ENCODE measurements around the gene KIF20A.

KIF20A gene

GRCh38 chr5:138170299-138170698, 8.6 kb upstream of the KIF20A start:
- no peak for TF ChIP-seq CTCF (IDR thresholded peaks at IDR 0.05; ENCODE audit: low read depth, low read length)
- DNase-seq (ENCODE audit: extremely low read depth, low read depth), result no peak

GRCh38 chr5:138177941-138178515, 884 bp upstream of the KIF20A start:
- no peak for DNase-seq (ENCODE audit: extremely low read depth, low read depth)
- TF ChIP-seq CTCF (IDR thresholded peaks at IDR 0.05; ENCODE audit: low read depth, low read length), result no peak

DNA sequence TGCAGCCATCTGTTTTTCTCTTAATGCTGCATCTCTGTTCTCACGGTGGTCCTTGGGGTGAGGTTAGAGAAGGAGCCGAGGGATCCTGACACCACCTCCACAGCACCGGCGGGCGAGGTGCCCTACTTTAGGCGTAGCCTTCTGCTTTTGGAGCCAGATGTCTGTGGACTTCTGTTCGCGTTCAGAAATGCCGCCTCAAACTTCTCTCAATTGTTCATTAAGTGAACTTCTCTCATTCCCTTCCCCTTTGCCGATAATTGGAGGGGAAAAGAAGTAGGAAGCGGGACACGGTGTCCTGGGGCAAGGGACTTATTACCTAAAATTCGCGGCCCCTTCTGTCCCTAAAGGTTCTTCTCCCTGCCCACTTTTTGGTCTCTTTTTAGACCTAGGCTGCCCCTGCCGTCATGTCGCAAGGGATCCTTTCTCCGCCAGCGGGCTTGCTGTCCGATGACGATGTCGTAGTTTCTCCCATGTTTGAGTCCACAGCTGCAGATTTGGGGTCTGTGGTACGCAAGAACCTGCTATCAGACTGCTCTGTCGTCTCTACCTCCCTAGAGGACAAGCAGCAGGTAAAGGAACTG, 455 bp downstream of the KIF20A start:
- DNase-seq (ENCODE audit: extremely low read depth, low read depth), result no peak
- TF ChIP-seq CTCF (IDR thresholded peaks at IDR 0.05; ENCODE audit: low read depth, low read length), result no peak

- TF ChIP-seq CTCF (IDR thresholded peaks at IDR 0.05; ENCODE audit: low read depth, low read length), result peak; percentile 23
- DNase-seq (ENCODE audit: extremely low read depth, low read depth), result no peak
Observed at GRCh38 chr5:138180183-138180782, 1.4 kb downstream of the KIF20A start.

DNA sequence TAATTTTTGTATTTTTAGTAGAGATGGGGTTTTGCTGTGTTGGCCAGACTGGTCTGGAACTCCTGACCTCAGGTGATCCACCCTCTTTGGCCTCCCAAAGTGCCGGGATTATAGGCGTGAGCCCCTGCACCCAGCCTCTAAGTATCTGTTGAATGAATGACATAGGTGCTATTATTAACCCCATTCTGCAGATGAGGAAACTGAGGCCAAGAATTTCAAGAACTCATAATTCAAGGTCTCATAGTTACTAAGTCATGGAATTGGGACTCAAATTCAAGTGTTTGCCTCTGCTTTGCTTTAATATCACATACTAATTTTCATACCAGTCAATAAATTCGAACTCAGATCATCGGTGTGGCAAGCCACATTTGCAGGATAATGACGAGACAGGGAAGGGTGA, 1.9 kb downstream of the KIF20A start:
- TF ChIP-seq CTCF (IDR thresholded peaks at IDR 0.05; ENCODE audit: low read depth, low read length), result no peak
- no peak for DNase-seq (ENCODE audit: extremely low read depth, low read depth)

DNA sequence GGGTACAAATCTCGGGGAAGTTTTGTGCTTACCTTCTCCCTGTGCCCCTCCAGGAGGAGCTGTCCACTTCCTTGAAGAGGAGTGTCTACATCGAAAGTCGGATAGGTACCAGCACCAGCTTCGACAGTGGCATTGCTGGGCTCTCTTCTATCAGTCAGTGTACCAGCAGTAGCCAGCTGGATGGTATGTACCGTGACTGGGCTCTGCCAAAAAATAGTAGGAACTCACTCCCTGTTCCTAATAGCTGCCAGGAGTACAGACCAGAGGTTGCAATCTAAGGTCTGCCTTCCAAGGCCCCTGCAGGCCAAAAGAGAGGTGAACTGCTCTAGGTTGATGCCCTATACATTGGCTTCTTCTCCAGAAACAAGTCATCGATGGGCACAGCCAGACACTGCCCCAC, 3.9 kb downstream of the KIF20A start:
- TF ChIP-seq CTCF (IDR thresholded peaks at IDR 0.05; ENCODE audit: low read depth, low read length), result no peak

GRCh38 chr5:138186002-138186447, 7.1 kb downstream of the KIF20A start:
- TF ChIP-seq CTCF (IDR thresholded peaks at IDR 0.05; ENCODE audit: low read depth, low read length), result no peak
- DNase-seq (ENCODE audit: extremely low read depth, low read depth), result no peak

More for the DNA sequence above, 3.9 kb downstream of the KIF20A start:
- no peak for DNase-seq (ENCODE audit: extremely low read depth, low read depth)
